ENCODE measurements around the gene MGMT.
A peak's percentile ranks its signal among the peaks of the same experiment; 100 is the strongest.

MGMT gene

GRCh38 chr10:129612481-129613109 lies 145.6 kb downstream of the MGMT start:
- Mint-ChIP-seq H3K4me3 (no peak overlapping the region), H3K4me1 (peaks cover 24% of the 10 kb centered on the region), H3K27me3 (no peaks in the 10 kb centered on the region), H3K36me3 (peaks cover 47% of the 10 kb centered on the region), H3K27ac (no peak overlapping the region), H3K9me3 (no peaks in the 10 kb centered on the region)
- ATAC-seq = no peak

- H3K27ac Mint-ChIP-seq = no peak overlapping the region
- H3K4me3 Mint-ChIP-seq = no peak overlapping the region
- no peaks in the 10 kb centered on the region for H3K27me3 Mint-ChIP-seq
- H3K36me3 Mint-ChIP-seq = peaks cover 47% of the 10 kb centered on the region
- no peaks in the 10 kb centered on the region for H3K9me3 Mint-ChIP-seq
- H3K4me1 Mint-ChIP-seq = peaks cover 27% of the 10 kb centered on the region
- ATAC-seq = no peak
These were observed 146.4 kb downstream of the MGMT start for GRCh38 chr10:129613377-129613980.

GRCh38 chr10:129614341-129614740 lies 147.3 kb downstream of the MGMT start:
- Mint-ChIP-seq H3K4me3 (no peak overlapping the region), H3K27ac (no peak overlapping the region), H3K9me3 (no peaks in the 10 kb centered on the region), H3K27me3 (no peaks in the 10 kb centered on the region), H3K36me3 (peaks cover 45% of the 10 kb centered on the region), H3K4me1 (peaks cover 26% of the 10 kb centered on the region)
- ATAC-seq = no peak

- H3K36me3 Mint-ChIP-seq = peaks cover 41% of the 10 kb centered on the region
- H3K4me3 Mint-ChIP-seq = no peak overlapping the region
- no peaks in the 10 kb centered on the region for H3K9me3 Mint-ChIP-seq
- peaks cover 25% of the 10 kb centered on the region for H3K4me1 Mint-ChIP-seq
- no peak overlapping the region for H3K27ac Mint-ChIP-seq
- no peak for ATAC-seq
- H3K27me3 Mint-ChIP-seq = no peaks in the 10 kb centered on the region
These were observed 148.3 kb downstream of the MGMT start for GRCh38 chr10:129615381-129615780.

GRCh38 chr10:129615921-129616525 lies 149.0 kb downstream of the MGMT start:
- peak overlapping the region; percentile 6 for H3K27ac Mint-ChIP-seq
- no peaks in the 10 kb centered on the region for H3K9me3 Mint-ChIP-seq
- H3K36me3 Mint-ChIP-seq = peaks cover 36% of the 10 kb centered on the region
- no peak overlapping the region for H3K4me3 Mint-ChIP-seq
- peaks cover 28% of the 10 kb centered on the region for H3K4me1 Mint-ChIP-seq
- ATAC-seq = no peak
- H3K27me3 Mint-ChIP-seq = no peaks in the 10 kb centered on the region

GRCh38 chr10:129617768-129618167 lies 150.7 kb downstream of the MGMT start:
- ATAC-seq = no peak
- peaks cover 44% of the 10 kb centered on the region for H3K36me3 Mint-ChIP-seq
- H3K9me3 Mint-ChIP-seq = no peaks in the 10 kb centered on the region

GRCh38 chr10:129621062-129621461 lies 154.0 kb downstream of the MGMT start:
- ATAC-seq = no peak

More at GRCh38 chr10:129617768-129618167, 150.7 kb downstream of the MGMT start:
- peaks cover 36% of the 10 kb centered on the region for H3K4me1 Mint-ChIP-seq
- no peak overlapping the region for H3K27ac Mint-ChIP-seq
- H3K27me3 Mint-ChIP-seq = no peaks in the 10 kb centered on the region
- H3K4me3 Mint-ChIP-seq = no peak overlapping the region

GRCh38 chr10:129621693-129622092 lies 154.7 kb downstream of the MGMT start:
- ATAC-seq = no peak
- Mint-ChIP-seq H3K36me3 (peaks cover 34% of the 10 kb centered on the region), H3K4me3 (no peak overlapping the region), H3K27ac (no peak overlapping the region), H3K9me3 (no peaks in the 10 kb centered on the region), H3K4me1 (peaks cover 22% of the 10 kb centered on the region), H3K27me3 (no peaks in the 10 kb centered on the region)

More at GRCh38 chr10:129621062-129621461, 154.0 kb downstream of the MGMT start:
- Mint-ChIP-seq H3K4me3 (no peak overlapping the region), H3K9me3 (no peaks in the 10 kb centered on the region), H3K36me3 (peaks cover 37% of the 10 kb centered on the region), H3K27me3 (no peaks in the 10 kb centered on the region), H3K27ac (no peak overlapping the region), H3K4me1 (peaks cover 27% of the 10 kb centered on the region)

- no peak for ATAC-seq
- Mint-ChIP-seq H3K27me3 (no peaks in the 10 kb centered on the region), H3K4me3 (no peak overlapping the region), H3K36me3 (peaks cover 36% of the 10 kb centered on the region), H3K4me1 (peaks cover 26% of the 10 kb centered on the region), H3K27ac (no peak overlapping the region), H3K9me3 (no peaks in the 10 kb centered on the region)
These were observed 155.2 kb downstream of the MGMT start for GRCh38 chr10:129622291-129622690.

GRCh38 chr10:129622736-129623135 lies 155.7 kb downstream of the MGMT start:
- no peak overlapping the region for H3K27ac Mint-ChIP-seq
- no peaks in the 10 kb centered on the region for H3K9me3 Mint-ChIP-seq
- H3K4me1 Mint-ChIP-seq = peaks cover 24% of the 10 kb centered on the region
- ATAC-seq = no peak
- peaks cover 41% of the 10 kb centered on the region for H3K36me3 Mint-ChIP-seq
- no peak overlapping the region for H3K4me3 Mint-ChIP-seq
- no peaks in the 10 kb centered on the region for H3K27me3 Mint-ChIP-seq

- no peak overlapping the region for H3K27ac Mint-ChIP-seq
- H3K4me1 Mint-ChIP-seq = peaks cover 23% of the 10 kb centered on the region
- no peak overlapping the region for H3K4me3 Mint-ChIP-seq
- H3K27me3 Mint-ChIP-seq = no peaks in the 10 kb centered on the region
- ATAC-seq = no peak
- H3K36me3 Mint-ChIP-seq = peaks cover 50% of the 10 kb centered on the region
- no peaks in the 10 kb centered on the region for H3K9me3 Mint-ChIP-seq
These were observed 157.5 kb downstream of the MGMT start for GRCh38 chr10:129624526-129624925.

GRCh38 chr10:129626309-129626708 lies 159.3 kb downstream of the MGMT start:
- Mint-ChIP-seq H3K4me1 (peaks cover 15% of the 10 kb centered on the region), H3K27ac (no peak overlapping the region), H3K27me3 (no peaks in the 10 kb centered on the region), H3K9me3 (no peaks in the 10 kb centered on the region), H3K36me3 (peaks cover 60% of the 10 kb centered on the region), H3K4me3 (no peak overlapping the region)
- no peak for ATAC-seq

GRCh38 chr10:129626796-129627435 lies 159.9 kb downstream of the MGMT start:
- Mint-ChIP-seq H3K4me3 (no peak overlapping the region), H3K4me1 (peaks cover 9% of the 10 kb centered on the region), H3K27ac (no peak overlapping the region), H3K9me3 (no peaks in the 10 kb centered on the region), H3K27me3 (no peaks in the 10 kb centered on the region), H3K36me3 (peaks cover 56% of the 10 kb centered on the region)
- no peak for ATAC-seq

- Mint-ChIP-seq H3K9me3 (no peaks in the 10 kb centered on the region), H3K27ac (no peak overlapping the region), H3K36me3 (peaks cover 58% of the 10 kb centered on the region)
These were observed 160.4 kb downstream of the MGMT start for GRCh38 chr10:129627442-129627841.

GRCh38 chr10:129628823-129629222 lies 161.8 kb downstream of the MGMT start:
- no peak overlapping the region for H3K4me3 Mint-ChIP-seq
- H3K9me3 Mint-ChIP-seq = peaks cover under 1% of the 10 kb centered on the region
- no peak overlapping the region for H3K27ac Mint-ChIP-seq
- peaks cover 9% of the 10 kb centered on the region for H3K4me1 Mint-ChIP-seq
- ATAC-seq = no peak
- peaks cover 55% of the 10 kb centered on the region for H3K36me3 Mint-ChIP-seq
- H3K27me3 Mint-ChIP-seq = no peaks in the 10 kb centered on the region

More at GRCh38 chr10:129627442-129627841, 160.4 kb downstream of the MGMT start:
- Mint-ChIP-seq H3K27me3 (no peaks in the 10 kb centered on the region), H3K4me1 (peaks cover 9% of the 10 kb centered on the region), H3K4me3 (no peak overlapping the region)
- ATAC-seq = no peak

Measured in stimulated activated memory B cell treated with anti-CD40 and anti-IgM and Interleukin-4, amounts not matched to agents 10 μg/mL and 1 μg/mL and 100 μg/mL, for 72 hours (primary cell).